Esophagus muscularis mucosa (tissue), 4 donors: Measurements from ENCODE around the gene EFNA1.

Experiments
- EP300 ChIP-seq: sonication (generic); formaldehyde crosslinking; IDR thresholded peaks from one replicate; pipeline ENCODE4 v1.6.1; 2017; ENCODE audit warnings: antibody characterized with exemption
- POLR2A ChIP-seq: fragments of 450-650 bp; IDR thresholded peaks from one replicate; pipeline ENCODE4 v1.6.1; 2017; ENCODE audit warnings: antibody characterized with exemption, moderate library complexity, mild to moderate bottlenecking, low read depth
- POLR2AphosphoS5 ChIP-seq, 2 donors: sonication (generic); formaldehyde crosslinking; IDR thresholded peaks; one replicate each; pipeline ENCODE4 v1.6.1; 2017; ENCODE audit warnings: antibody characterized with exemption in 2 of 2
- TF ChIP-seq, protein P1 (sequence below), 3 experiments: fragments of 200-600 bp in 2 of 3; fragments of 450-650 bp in 1 of 3; sonication (generic) in 2 of 3; IDR thresholded peaks; one replicate each; pipeline ENCODE4 v1.5.1; 2017 to 2019; ENCODE audit warnings: antibody characterized with exemption in 3 of 3, mild to moderate bottlenecking in 2 of 3, moderate library complexity in 1 of 3

DNA sequence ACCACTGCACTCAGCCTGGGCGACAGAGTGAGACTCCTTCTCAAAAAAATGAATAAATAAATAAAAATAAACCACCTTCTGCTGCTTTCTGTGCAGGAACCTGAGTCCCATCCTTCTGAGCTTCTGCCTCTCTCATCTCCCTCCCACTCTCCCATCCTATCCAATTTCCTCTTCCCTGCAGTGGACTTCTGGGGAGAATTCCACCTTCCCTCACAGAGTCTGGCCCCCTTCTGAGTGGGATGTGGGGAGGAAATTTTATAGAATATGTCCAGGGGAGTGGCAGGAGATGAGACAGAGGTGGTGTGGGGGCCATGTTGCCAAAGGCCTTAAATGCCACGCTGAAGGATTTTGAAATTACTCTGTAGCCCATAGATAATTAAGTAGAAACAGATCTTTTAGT lies 5.4 kb upstream of the EFNA1 start:
- TF ChIP-seq, protein P1, sequence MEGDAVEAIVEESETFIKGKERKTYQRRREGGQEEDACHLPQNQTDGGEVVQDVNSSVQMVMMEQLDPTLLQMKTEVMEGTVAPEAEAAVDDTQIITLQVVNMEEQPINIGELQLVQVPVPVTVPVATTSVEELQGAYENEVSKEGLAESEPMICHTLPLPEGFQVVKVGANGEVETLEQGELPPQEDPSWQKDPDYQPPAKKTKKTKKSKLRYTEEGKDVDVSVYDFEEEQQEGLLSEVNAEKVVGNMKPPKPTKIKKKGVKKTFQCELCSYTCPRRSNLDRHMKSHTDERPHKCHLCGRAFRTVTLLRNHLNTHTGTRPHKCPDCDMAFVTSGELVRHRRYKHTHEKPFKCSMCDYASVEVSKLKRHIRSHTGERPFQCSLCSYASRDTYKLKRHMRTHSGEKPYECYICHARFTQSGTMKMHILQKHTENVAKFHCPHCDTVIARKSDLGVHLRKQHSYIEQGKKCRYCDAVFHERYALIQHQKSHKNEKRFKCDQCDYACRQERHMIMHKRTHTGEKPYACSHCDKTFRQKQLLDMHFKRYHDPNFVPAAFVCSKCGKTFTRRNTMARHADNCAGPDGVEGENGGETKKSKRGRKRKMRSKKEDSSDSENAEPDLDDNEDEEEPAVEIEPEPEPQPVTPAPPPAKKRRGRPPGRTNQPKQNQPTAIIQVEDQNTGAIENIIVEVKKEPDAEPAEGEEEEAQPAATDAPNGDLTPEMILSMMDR (IDR thresholded peaks at IDR 0.05): no peak
- TF ChIP-seq EP300 (no peak), POLR2A (no peak), POLR2AphosphoS5 (IDR thresholded peaks at IDR 0.05) (no peak)
